Neural crest cell (in vitro differentiated cells): Measurements from ENCODE around the gene TSPAN18. TPM values are rescaled to one million over a fixed set of nuclear protein-coding genes. Genes with fewer than 3 reads are reported as not detected.

ENCODE experiments used
- DNase-seq: peaks from one replicate; pipeline ENCODE4 v3.0.0; 2021; ENCODE audit warnings: low read depth, mixed read lengths, low spot score
- H3K27ac Mint-ChIP-seq: one replicate; pipeline ENCODE4 v1.8.0; 2021; ENCODE audit warnings: mild to moderate bottlenecking, mixed read lengths; ENCODE audit not compliant: unreplicated experiment
- H3K27me3 Mint-ChIP-seq: 2 replicates; pipeline ENCODE4 v1.8.0; 2021; ENCODE audit warnings: low read depth, mild to moderate bottlenecking, mixed read lengths
- H3K36me3 Mint-ChIP-seq: 2 replicates; pipeline ENCODE4 v1.8.0; 2021; ENCODE audit warnings: low read depth, mild to moderate bottlenecking, mixed read lengths
- H3K4me1 Mint-ChIP-seq: 2 replicates; pipeline ENCODE4 v1.8.0; 2021; ENCODE audit warnings: mixed read lengths
- H3K4me3 Mint-ChIP-seq: one replicate; pipeline ENCODE4 v1.8.0; 2021; ENCODE audit warnings: mild to moderate bottlenecking, mixed read lengths
- H3K9me3 Mint-ChIP-seq: 2 replicates; pipeline ENCODE4 v1.8.0; 2021; ENCODE audit warnings: mixed read lengths
- CTCF ChIP-seq: fragments of 200-600 bp; sonication (generic); conservative IDR thresholded peaks from 2 replicates; pipeline ENCODE4 v1.5.0; 2021; ENCODE audit warnings: antibody characterized with exemption, mild to moderate bottlenecking
- total RNA-seq: library from RNA; stranded (reverse); gene quantifications from 2 replicates; pipeline ENCODE4 v1.2.1, GENCODE V29; 2021

The TSPAN18 gene
- total RNA-seq, 1 donor from 2014 or later = 125 TPM

- H3K4me3 Mint-ChIP-seq = no peak overlapping the region
- no peaks in the 10 kb centered on the region for H3K27me3 Mint-ChIP-seq
- H3K36me3 Mint-ChIP-seq = no peaks in the 10 kb centered on the region
- H3K27ac Mint-ChIP-seq = peak overlapping the region; percentile 35
- no peak for DNase-seq
- peaks cover 11% of the 10 kb centered on the region for H3K4me1 Mint-ChIP-seq
- TF ChIP-seq CTCF = no peak
- H3K9me3 Mint-ChIP-seq = no peaks in the 10 kb centered on the region
These were observed 31.5 kb upstream of the TSPAN18 start for GRCh38 chr11:44695169-44695833.

DNA sequence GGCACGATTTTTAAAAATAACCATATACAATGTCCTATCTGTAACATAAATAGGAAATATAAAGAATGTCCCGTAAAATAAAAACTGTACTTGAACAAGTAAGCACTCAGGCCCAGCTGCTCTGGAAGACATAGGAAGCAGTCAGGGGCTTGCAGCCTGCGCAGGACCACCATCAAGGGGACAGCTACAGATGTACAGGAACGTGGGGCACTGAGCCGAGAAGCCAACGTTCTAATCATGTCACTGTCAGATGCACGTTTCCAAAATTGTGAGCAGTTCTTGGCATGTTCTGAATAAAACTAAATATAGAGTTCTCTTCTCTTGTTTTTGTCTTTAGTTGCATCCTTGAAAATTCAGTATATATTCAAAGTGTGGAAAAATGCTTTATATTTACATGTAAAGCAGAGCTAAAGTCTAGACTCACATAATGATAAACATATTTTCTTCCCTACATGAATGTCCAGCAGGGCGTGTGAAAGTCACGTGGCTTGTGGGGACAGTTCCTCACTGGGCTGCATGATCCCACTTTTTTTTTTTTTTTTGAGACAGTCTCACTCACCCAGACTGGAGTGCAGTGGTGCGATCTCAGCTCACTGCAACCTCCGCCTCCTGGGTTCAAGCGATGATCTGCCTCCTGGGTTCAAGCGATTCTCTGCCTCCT, 28.4 kb upstream of the TSPAN18 start:
- Mint-ChIP-seq H3K27ac (no peak overlapping the region), H3K9me3 (no peaks in the 10 kb centered on the region), H3K4me1 (peaks cover 16% of the 10 kb centered on the region), H3K4me3 (no peak overlapping the region), H3K27me3 (peaks cover 5% of the 10 kb centered on the region), H3K36me3 (no peaks in the 10 kb centered on the region)
- TF ChIP-seq CTCF = no peak
- no peak for DNase-seq

DNA sequence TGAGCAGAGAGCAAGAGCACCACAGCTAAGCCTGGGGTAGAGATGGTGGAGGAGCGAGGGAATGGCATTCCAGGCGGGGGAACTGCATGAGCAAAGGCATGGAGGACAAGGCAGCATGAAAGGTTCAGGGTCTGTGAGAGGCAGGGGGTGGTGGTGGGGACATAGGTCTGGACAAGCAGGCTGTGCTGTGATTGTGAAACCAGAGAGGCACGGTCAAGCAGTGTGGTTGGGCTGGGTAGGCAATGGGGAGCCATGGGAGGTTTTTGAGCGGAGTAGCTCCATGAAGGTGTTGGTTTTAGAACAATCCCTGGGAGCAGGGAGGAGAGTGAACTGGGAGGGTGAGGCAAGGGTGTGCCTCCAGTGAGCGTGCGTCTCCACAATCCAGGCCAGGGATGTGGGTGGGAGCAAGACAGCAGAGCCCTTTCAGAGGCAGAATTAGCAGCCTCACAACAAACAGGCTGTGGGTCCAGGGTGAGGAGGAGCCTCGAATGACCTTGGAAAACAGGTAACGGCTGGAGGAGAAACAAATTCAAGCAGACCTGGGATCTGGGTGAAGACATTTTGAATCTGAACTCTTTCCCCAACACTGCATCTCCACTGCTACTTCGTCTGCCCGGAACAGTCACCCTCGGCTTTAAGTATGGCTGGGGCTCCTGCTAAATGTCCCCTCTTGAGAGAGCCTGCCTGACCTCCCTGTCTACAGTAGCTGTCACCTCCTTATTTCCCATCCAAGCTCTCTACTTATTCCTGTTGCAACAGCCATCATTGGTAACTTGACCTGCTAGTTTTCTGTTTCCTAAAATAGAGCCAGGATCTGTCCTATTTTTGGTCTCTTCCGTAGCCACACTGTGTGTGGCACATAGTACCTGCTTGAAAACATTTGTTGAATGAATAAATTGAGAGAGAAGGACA, 27.0 kb upstream of the TSPAN18 start:
- H3K4me1 Mint-ChIP-seq = peaks cover 12% of the 10 kb centered on the region
- no peak overlapping the region for H3K27ac Mint-ChIP-seq
- no peaks in the 10 kb centered on the region for H3K36me3 Mint-ChIP-seq
- H3K9me3 Mint-ChIP-seq = no peaks in the 10 kb centered on the region
- no peak overlapping the region for H3K4me3 Mint-ChIP-seq
- DNase-seq = no peak
- TF ChIP-seq CTCF = no peak
- H3K27me3 Mint-ChIP-seq = peaks cover 5% of the 10 kb centered on the region

DNA sequence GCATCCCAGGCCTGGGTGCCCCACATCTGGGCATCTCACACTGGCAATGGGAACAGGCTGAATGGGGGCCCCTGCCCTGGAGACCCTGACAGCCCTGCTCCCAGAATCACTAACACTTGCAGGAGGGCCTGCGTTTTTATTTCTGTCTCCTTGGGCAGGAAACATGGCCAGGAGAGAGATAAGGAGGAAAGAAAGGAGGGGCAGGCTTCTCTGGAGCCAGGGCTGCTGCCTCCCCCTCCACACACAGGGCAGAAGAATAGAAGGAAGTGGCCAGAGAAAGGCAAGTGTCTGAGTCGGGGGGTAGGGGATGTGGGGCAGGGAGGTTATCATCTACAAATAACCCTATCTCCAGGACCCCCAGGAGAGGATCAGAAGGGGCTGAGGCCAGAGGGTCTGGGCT, 25.5 kb upstream of the TSPAN18 start:
- Mint-ChIP-seq H3K4me3 (no peak overlapping the region), H3K9me3 (no peaks in the 10 kb centered on the region), H3K36me3 (no peaks in the 10 kb centered on the region), H3K4me1 (peaks cover 9% of the 10 kb centered on the region), H3K27me3 (peaks cover 5% of the 10 kb centered on the region), H3K27ac (no peak overlapping the region)
- no peak for TF ChIP-seq CTCF
- no peak for DNase-seq

DNA sequence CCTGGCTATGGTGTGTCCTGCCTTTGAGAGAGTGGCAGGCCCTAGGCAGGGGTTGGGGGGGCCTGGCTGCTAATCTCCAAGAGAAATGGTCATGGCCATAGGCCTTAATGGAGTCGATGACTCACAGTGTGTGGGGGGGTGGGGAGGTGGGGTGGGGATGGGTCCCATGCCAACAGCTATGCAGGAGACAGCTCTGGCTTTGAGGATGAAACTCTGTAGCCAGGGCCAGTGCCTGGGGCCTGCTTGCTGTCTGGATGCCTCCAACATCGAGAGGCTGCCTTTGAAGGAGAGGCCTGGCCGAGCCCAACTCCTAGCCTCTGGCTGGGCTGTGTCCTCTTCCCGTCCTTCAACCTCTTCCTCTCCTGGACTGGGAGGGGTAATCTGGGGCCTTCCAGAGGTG, 23.9 kb upstream of the TSPAN18 start:
- Mint-ChIP-seq H3K27me3 (peaks cover 5% of the 10 kb centered on the region), H3K9me3 (no peaks in the 10 kb centered on the region), H3K27ac (no peak overlapping the region), H3K4me3 (no peak overlapping the region), H3K36me3 (no peaks in the 10 kb centered on the region), H3K4me1 (peaks cover 9% of the 10 kb centered on the region)
- TF ChIP-seq CTCF = no peak
- DNase-seq = no peak
